AG04450 (cell line): Measurements from ENCODE around the gene TMEM238. TPM values are rescaled to one million over a fixed set of nuclear protein-coding genes. Genes with fewer than 3 reads are reported as not detected.

Experiments used
- CTCF ChIA-PET: fragments of 300-600, 350-600 bp; formaldehyde crosslinking; extraction: SDS; loops from one replicate; lab custom pipeline; 2022; ENCODE audit warnings: antibody characterized with exemption, inconsistent platforms; lab: Charles Lee
- POLR2A ChIA-PET: fragments of 350-600 bp; formaldehyde crosslinking; extraction: SDS; loops from one replicate; lab custom pipeline; 2021; ENCODE audit warnings: antibody characterized with exemption, inconsistent platforms; lab: Yijun Ruan, JAX
- DNase-seq: peaks from one replicate; pipeline ENCODE4 v3.0.0-alpha.2; 2011; ENCODE audit warnings: low read depth, low spot score
- H3K27ac ChIP-seq: one replicate; pipeline ENCODE4 v1.5.1; 2012; ENCODE audit warnings: low read depth, low read length, control low read depth
- H3K27me3 ChIP-seq: one replicate; pipeline ENCODE4 v1.6.0; 2012; ENCODE audit warnings: low read length; ENCODE audit not compliant: control insufficient read depth, insufficient read depth
- H3K4me3 ChIP-seq: 2 replicates; pipeline ENCODE4 v1.5.1; 2011; ENCODE audit warnings: mild to moderate bottlenecking, low read depth, low read length, control low read depth
- H3K9me3 ChIP-seq: 2 replicates; pipeline ENCODE4 v1.5.1; 2012; ENCODE audit warnings: low read length; ENCODE audit not compliant: control insufficient read depth, insufficient read depth
- polyA plus RNA-seq: library from polyadenylated mRNA; depleted of rRNA; stranded (reverse); fragments of >200 nt; gene quantifications from 2 replicates; pipeline ENCODE4 v1.2.3, GENCODE V29; 2011
- TF ChIP-seq, protein P1 (sequence below): IDR thresholded peaks from 2 replicates; pipeline ENCODE4 v1.5.1; 2011; ENCODE audit warnings: low read depth, low read length, control low read depth, inconsistent platforms

The TMEM238 gene
- polyA plus RNA-seq, 1 experiment = not detected

GRCh38 chr19:55383279-55384130 lies 587 bp downstream of the TMEM238 start:
- DNase-seq = no peak
- H3K27ac ChIP-seq = peak overlapping the region; percentile 2
- H3K4me3 ChIP-seq = peak overlapping the region; percentile 58
- H3K27me3 ChIP-seq = no peaks in the 10 kb centered on the region
- POLR2A ChIA-PET = interaction anchor here (0.6 to 2.9 kb wide), 10 partner anchors 8 to 124 kb away, joined by 3 to 24 read pairs (median 6); partner anchors contain the start of genes GARIN5B, HSPBP1, IL11 and PPP6R1
- TF ChIP-seq, protein P1, sequence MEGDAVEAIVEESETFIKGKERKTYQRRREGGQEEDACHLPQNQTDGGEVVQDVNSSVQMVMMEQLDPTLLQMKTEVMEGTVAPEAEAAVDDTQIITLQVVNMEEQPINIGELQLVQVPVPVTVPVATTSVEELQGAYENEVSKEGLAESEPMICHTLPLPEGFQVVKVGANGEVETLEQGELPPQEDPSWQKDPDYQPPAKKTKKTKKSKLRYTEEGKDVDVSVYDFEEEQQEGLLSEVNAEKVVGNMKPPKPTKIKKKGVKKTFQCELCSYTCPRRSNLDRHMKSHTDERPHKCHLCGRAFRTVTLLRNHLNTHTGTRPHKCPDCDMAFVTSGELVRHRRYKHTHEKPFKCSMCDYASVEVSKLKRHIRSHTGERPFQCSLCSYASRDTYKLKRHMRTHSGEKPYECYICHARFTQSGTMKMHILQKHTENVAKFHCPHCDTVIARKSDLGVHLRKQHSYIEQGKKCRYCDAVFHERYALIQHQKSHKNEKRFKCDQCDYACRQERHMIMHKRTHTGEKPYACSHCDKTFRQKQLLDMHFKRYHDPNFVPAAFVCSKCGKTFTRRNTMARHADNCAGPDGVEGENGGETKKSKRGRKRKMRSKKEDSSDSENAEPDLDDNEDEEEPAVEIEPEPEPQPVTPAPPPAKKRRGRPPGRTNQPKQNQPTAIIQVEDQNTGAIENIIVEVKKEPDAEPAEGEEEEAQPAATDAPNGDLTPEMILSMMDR = no peak
- H3K9me3 ChIP-seq = peaks cover 4% of the 10 kb centered on the region; the same call in 1 of the 2 replicates
- CTCF ChIA-PET = interaction anchor here (0.6 to 3.2 kb wide), 4 partner anchors 44 to 242 kb away, joined by 3 to 15 read pairs (median 3); partner anchors contain the start of gene KMT5C

DNA sequence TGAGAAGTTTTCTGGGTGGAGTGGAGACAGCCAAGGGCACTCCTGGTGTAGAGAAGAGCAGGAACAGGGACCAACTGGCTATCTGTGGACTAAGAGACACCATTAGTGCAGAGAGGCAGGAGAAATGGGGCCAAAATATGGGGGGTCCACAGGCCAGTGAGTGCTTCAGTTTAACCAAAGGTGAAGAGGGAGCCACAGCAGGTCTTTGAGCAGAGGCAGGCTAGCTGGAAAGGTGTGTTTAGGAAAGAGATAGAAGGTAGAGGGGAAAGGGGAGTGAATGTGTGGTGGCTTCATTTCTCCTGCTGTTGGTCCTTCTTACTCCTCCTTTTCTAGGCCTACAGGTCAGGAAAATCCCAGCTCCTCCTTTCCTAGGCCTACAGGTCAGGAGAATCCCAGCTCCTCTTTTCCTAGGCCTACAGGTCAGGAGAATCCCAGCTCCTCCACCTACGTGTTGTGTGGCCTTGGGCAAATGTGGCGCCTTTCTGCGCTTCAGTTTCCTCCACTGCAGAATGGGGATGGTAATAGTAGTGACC lies 1.5 kb downstream of the TMEM238 start:
- ChIA-PET POLR2A (interaction anchor here (2.9 kb wide), 1 partner anchor 13 kb away, joined by 24 read pairs; the partner anchor contains the start of gene IL11), CTCF (interaction anchor here (3.2 kb wide), 1 partner anchor 91 kb away, joined by 15 read pairs; no protein-coding TSS in a partner anchor)
- Histone ChIP-seq H3K4me3 (no peak overlapping the region), H3K9me3 (peaks cover 4% of the 10 kb centered on the region; the same call in 1 of the 2 replicates), H3K27me3 (no peaks in the 10 kb centered on the region), H3K27ac (no peak overlapping the region)
- TF ChIP-seq, protein P1 = no peak
- DNase-seq = no peak

- H3K9me3 ChIP-seq = peaks cover 4% of the 10 kb centered on the region; the same call in 1 of the 2 replicates
- H3K27me3 ChIP-seq = no peaks in the 10 kb centered on the region
- ChIA-PET POLR2A (no interaction called here), CTCF (no interaction called here)
- no peak overlapping the region for H3K4me3 ChIP-seq
- H3K27ac ChIP-seq = no peak overlapping the region
- no peak for DNase-seq
- TF ChIP-seq, protein P1 = no peak
Measured at GRCh38 chr19:55382013-55382412, 2.1 kb downstream of the TMEM238 start.

GRCh38 chr19:55379174-55379573 lies 4.9 kb downstream of the TMEM238 start:
- DNase-seq = no peak
- H3K9me3 ChIP-seq = no peaks in the 10 kb centered on the region; the same call in 1 of the 2 replicates
- CTCF ChIA-PET = no interaction called here
- H3K27ac ChIP-seq = no peak overlapping the region
- H3K27me3 ChIP-seq = no peaks in the 10 kb centered on the region
- POLR2A ChIA-PET = no interaction called here
- no peak overlapping the region for H3K4me3 ChIP-seq
- TF ChIP-seq, protein P1 = no peak
